Measurements from ENCODE around the gene ADCK2. TPM values are rescaled to one million over a fixed set of nuclear protein-coding genes. Genes with fewer than 3 reads are reported as not detected.

The ADCK2 gene
- total and polyA plus RNA-seq, 9 of the 15 experiments (the other 6 are each of a cell fraction or from before 2014, with no cell fraction given) = 0.08 to 14.3 (median 9.7) TPM

GRCh38 chr7:140704205-140704604 lies 31.5 kb downstream of the ADCK2 start (continued):
- no peak for TF ChIP-seq ZNF280A (IDR thresholded peaks at IDR 0.05; ENCODE audit: low read depth, partially characterized antibody)
- TF ChIP-seq CBX8 (IDR thresholded peaks at IDR 0.05; ENCODE audit: borderline replicate concordance, extremely low read depth, low read depth, low read length, poor library complexity, severe bottlenecking) = no peak
- TF ChIP-seq, protein P1, sequence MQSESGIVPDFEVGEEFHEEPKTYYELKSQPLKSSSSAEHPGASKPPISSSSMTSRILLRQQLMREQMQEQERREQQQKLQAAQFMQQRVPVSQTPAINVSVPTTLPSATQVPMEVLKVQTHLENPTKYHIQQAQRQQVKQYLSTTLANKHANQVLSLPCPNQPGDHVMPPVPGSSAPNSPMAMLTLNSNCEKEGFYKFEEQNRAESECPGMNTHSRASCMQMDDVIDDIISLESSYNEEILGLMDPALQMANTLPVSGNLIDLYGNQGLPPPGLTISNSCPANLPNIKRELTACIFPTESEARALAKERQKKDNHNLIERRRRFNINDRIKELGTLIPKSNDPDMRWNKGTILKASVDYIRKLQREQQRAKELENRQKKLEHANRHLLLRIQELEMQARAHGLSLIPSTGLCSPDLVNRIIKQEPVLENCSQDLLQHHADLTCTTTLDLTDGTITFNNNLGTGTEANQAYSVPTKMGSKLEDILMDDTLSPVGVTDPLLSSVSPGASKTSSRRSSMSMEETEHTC (IDR thresholded peaks at IDR 0.05) = no peak
- TF ChIP-seq, protein P2, sequence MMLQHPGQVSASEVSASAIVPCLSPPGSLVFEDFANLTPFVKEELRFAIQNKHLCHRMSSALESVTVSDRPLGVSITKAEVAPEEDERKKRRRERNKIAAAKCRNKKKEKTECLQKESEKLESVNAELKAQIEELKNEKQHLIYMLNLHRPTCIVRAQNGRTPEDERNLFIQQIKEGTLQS (IDR thresholded peaks at IDR 0.05) = no peak
- TF ChIP-seq, protein P2 (CRISPR knock-in tag; conservative IDR thresholded peaks at IDR 0.05) = no peak
- TF ChIP-seq NR0B1 (IDR thresholded peaks at IDR 0.05; ENCODE audit: partially characterized antibody) = no peak
- TF ChIP-seq U2AF1 (optimal IDR thresholded peaks at IDR 0.05; ENCODE audit: low read depth, low read length) = no peak
- TF ChIP-seq MYBL2 (IDR thresholded peaks at IDR 0.05; ENCODE audit: low read depth) = no peak
- no peak for TF ChIP-seq MYBL2 (CRISPR knock-in tag; IDR thresholded peaks at IDR 0.05; ENCODE audit: borderline replicate concordance)
- no peak for TF ChIP-seq ZNF707 (CRISPR knock-in tag; conservative IDR thresholded peaks at IDR 0.05)
- TF ChIP-seq, protein P3, sequence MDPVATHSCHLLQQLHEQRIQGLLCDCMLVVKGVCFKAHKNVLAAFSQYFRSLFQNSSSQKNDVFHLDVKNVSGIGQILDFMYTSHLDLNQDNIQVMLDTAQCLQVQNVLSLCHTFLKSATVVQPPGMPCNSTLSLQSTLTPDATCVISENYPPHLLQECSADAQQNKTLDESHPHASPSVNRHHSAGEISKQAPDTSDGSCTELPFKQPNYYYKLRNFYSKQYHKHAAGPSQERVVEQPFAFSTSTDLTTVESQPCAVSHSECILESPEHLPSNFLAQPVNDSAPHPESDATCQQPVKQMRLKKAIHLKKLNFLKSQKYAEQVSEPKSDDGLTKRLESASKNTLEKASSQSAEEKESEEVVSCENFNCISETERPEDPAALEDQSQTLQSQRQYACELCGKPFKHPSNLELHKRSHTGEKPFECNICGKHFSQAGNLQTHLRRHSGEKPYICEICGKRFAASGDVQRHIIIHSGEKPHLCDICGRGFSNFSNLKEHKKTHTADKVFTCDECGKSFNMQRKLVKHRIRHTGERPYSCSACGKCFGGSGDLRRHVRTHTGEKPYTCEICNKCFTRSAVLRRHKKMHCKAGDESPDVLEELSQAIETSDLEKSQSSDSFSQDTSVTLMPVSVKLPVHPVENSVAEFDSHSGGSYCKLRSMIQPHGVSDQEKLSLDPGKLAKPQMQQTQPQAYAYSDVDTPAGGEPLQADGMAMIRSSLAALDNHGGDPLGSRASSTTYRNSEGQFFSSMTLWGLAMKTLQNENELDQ (CRISPR knock-in tag; IDR thresholded peaks at IDR 0.05; ENCODE audit: borderline replicate concordance) = no peak
- TF ChIP-seq THAP12 (CRISPR knock-in tag; IDR thresholded peaks at IDR 0.05) = no peak
